Cerebellar cortex (tissue), 1 donor: Measurements from ENCODE around the gene HS3ST2.
A peak's percentile ranks its signal among the peaks of the same experiment; 100 is the strongest.
"Not testable (repeated sequence)": the region's sequence is repeated elsewhere in the genome, so short reads cannot be mapped to it uniquely, and the experiment has no call there.

Source experiments
- DNase-seq: peaks from one replicate; pipeline ENCODE4 v3.0.0-alpha.2; 2015; ENCODE audit warnings: low spot score

HS3ST2 gene

DNA sequence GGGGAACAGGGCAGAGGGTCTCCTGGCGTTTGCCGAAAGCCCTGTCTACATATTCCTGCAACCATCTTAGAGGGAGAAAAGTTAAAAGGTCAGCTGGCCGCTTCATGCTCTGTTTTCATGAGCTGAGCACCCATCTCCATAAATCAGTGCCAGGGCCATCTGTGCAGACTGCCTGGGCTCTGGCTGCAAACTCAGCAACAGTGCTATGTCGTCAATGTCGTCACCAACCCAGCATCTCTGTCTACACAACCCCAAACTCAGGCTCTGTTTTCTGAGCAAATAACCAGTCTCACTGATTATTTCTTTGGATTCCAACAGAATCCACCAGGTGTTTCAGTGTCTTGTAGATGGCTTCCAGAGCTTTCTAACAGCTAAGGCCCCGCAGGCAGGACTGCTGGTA, 65.0 kb downstream of the HS3ST2 start:
- DNase-seq: no peak

DNA sequence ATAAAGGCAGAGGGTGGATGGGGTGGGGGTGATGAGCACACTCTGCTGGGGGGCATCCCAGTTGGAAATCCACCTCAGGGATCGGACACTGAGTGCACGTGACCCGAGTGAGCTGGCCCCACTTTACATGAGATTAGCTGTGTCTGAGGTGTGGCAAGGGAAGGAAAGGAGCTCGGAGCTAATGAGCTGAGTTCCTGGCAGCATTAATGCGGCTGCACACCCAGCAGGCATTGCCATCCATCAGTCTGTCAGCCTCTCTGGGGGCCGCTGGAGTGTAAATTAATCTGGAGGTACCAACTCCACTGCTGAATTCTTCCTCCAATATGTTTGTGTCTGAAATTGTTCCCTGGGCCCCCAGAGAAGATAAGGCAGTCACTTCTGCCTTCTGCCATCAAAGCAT, 65.5 kb downstream of the HS3ST2 start:
- no peak for DNase-seq

DNA sequence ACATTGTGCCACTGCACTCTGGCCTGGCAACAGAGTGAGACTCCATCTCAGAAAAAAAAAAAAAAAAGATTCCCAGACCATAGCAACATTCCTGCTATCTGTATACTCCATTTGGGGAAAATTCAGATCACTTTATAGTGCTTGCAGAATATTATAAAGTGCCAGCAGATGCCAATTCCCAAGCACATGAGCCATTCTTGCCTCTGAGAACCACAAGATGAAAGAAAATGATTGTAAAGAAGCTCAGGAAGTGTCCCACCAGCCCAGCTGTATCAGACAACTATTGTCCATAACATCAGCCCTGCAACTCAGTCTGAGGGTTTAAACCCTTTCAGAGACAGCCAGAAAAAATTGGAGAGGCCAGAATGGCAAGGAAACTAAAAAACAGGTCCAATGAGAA, 69.0 kb downstream of the HS3ST2 start:
- no peak for DNase-seq

DNA sequence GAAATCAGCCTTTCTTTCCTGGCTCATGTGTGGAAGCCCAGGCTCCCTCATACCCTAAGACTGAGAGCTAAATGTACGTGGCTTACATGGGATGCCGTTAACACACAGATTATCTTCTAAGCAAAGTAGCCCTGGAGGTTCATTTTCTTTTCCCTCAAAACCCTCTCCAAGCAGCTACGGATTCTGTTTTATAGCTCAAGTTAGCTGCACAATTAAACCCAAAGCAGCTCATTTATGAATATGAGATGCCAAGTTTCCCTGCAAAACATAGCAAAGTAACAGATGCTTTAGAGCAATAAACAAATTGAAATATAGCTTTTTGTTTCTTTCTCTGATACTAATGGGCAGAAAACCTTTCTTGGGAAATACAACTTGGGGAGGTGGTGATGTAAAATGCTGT, 72.0 kb downstream of the HS3ST2 start:
- DNase-seq: no peak

DNA sequence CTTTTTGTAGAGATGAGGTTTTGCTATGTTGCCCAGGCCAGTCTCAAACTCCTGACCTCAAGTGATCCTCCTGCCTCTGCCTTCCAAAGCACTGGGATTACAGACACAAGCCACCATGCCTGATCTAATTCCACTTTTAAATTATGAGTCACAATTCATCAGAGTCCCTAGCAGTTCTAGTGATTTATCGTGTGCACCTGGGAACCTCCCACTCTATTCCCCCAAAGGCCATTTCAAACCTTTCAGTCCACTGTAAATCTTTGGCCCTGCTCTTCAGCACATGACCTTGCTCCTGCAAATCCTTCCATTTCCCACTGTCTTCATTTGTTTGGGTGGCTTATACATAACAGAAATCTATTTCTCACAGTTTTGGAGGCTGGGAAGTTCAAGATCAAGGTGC, 73.0 kb downstream of the HS3ST2 start:
- no peak for DNase-seq

DNA sequence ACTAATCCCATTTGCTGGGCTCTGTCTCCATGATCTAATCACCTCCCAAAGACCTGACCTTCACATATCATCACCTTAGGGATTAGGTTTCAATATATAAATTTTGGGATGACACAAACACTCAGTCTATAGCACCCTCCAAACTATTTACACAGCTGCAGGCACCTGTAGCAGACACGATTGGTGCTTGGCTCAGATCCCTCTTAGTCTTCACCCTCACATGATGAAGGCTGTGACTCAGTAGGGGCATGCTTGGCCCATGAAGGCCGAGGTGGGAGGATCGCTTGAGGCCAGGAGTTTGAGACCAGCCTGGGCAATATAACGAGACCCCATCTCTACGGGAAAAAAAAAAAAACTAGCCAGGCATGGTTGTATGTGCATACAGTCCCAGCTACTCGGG, 73.5 kb downstream of the HS3ST2 start:
- DNase-seq: no peak

DNA sequence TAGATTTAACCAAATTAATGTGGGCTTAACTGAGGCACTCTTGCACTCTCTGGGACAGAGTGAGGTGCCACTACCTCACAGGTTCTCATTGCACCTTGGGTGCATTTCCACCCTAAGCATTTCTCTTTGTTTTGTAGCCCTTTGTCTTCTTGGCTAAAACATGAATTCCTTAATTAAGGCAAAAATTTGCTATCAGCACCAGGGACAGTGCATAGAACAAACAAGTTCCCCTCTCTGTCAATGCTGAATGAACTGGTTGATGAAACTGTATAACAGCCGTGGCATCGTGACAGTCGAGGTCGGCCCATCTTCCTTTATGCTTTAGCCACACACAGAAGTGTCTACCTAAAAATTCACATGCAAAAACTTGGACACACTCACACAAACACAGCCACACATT, 74.8 kb downstream of the HS3ST2 start:
- DNase-seq: no peak

DNA sequence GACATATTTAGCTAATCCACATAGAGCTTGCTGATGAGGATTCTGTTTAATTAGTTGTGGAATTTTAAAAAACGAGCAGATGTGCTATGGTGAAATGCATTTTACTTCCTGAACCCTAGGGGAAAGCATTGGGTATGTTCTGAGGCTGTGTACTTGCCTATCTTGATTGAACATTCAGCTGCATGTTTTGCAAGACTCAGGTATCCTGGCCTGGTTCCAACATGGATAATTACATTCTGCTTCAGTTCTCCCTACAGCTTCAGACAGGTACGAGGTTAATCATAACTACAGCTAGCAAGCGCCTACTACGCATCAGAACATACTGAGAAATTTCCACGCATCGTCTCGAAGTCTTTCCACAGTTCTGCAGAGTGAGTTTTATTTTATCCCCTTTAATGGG, 77.0 kb downstream of the HS3ST2 start:
- DNase-seq: no peak

DNA sequence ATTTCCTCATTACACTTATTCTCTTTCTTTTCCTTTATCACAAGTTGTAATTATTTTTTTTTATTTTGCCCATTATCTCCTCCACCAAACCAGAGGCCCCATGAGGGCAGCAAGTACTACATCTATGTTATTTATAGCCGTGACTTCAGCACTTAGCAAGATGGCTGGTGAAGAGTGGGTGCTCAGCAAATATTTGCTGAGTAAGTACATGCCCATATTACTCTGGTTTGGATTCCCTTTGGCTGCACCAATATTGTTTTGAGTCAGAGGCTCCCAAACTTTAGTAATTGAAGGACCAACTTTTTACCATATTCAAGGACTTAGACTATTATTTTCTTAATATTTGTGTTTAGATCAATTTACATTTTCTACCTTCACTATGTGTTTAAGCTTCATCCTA, 83.2 kb downstream of the HS3ST2 start:
- DNase-seq: no peak

DNA sequence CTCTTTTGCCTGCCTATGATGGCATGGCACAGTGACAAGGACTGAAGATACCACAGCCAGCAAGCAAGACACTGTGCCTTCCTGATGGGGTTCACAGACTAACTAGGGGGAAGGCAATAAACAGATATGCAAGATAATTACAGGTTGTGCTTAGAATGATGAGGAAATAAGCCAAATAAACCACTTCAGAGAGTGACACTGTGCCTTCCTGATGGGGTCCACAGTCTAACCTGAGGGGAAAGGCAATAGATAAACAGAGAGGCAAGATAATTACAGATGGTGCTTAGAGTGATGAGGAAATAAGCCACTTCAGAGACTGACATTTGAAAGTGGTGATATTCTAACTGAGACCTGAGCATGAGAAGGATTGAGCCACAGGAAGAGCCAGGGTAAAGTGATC, 84.2 kb downstream of the HS3ST2 start:
- no peak for DNase-seq

DNA sequence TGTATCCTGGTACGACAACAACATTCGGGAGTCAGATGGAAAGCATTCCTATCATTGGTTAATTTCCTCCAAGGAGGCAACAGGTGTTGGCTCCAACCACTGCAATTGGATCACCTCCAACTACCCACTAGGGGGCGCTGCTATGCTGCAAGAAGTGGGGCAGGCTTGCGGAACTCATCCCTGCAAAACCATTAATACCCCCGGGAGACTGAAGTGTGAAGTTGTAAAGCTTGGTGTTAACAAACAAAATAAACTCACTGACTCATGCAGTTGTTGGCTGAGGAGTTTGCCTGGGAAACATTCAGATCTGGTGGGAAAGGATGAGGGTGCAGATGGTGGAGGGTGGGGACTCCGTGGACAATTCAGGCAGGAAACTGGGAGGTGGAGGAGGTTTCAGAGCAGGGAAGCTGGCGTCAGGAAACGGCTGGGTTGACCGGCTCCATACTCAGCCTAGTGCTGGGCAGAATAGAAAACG, 84.9 kb downstream of the HS3ST2 start:
- peak; percentile 51 for DNase-seq

DNA sequence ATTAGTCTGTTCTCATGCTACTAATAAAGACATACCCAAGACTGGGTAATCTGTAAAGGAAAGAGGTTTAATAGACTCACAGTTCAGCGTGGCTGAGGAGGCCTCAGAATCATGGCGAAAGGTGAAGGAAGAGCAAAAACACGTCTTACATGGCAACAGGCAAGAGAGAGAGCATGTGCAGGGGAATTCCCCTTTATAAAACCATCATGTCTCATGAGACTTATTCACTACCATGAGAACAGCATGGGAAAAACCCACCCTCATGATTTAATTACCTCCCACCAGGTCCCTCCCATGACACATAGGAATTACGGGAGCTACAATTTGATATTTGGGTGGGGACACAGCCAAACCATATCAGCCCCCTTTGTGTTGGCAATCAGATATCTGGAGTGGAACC, 85.6 kb downstream of the HS3ST2 start:
- DNase-seq: not testable (repeated sequence)

DNA sequence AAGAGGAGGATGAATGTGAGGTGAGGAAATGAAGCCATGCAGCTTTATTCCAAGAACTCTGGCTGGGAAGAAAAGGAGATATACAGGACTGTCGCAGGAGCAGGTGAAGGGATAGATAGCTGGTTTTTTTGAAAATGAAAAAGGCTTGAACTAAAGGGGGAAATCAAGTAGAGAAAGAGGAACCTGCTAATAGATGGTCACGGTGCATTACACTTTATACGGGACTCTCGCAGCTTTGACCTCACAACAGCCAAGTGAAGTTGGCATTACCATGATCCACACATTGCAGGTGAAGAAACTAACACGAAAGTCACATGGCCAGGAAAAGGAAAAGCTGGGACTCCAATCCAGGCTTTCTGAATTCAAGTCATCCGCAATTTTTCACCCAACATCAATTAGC, 86.9 kb downstream of the HS3ST2 start:
- no peak for DNase-seq

DNA sequence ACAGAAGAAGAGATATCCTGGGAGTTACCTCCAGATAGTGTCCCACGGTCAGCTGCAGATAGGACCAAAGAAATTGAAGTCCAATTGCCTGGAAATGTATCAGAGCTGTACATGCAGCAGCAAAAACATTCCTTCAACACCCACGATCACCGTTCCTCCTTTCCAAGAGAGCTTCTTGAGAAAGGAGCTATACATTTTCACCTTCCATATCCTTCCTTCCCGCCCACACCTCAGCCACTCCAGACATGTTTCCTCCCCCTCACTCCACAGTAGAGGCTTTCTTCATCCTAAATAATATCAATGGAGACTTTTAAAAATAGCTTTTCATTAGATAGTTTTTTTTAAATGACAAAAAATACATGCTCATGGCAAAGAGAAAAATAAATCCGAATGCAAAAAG, 87.6 kb downstream of the HS3ST2 start:
- no peak for DNase-seq

DNA sequence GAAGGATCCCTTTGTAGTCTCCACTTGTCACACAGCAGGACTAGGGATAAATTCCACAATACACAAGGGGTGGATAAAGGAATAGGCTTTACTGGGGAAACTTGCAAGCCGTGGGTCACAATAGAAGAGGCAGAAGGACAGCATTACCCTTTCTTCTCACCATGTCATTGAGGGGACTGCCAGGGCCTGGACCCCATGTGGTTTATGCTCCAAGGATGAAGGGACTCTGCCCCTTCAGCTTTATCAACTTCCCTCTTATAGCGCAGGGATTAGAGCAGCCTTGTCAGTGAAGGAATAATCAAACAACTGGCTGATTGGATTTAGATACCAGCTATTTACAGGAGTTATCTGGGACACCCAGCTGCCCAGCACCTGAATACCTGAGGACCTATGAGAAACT, 89.8 kb downstream of the HS3ST2 start:
- no peak for DNase-seq

DNA sequence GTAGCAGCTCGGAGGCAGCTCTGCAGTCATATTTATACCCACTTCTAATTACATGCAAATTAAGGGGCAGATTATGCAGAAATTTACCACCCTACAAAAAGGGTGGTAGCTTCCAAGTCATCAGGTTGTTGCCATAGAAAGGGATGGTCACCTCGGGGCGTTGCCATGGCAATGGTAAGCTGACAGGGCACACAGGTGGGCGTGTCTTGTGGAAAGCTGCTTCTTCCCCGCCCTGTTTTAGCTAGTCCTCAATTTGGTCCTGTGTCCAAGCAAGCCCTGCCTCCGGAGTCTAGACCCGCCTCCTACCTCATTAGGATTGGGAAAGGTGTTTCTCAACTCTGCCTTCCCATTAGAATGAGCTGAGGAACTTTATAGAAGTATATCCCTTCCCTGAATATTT, 98.7 kb downstream of the HS3ST2 start:
- no peak for DNase-seq

DNA sequence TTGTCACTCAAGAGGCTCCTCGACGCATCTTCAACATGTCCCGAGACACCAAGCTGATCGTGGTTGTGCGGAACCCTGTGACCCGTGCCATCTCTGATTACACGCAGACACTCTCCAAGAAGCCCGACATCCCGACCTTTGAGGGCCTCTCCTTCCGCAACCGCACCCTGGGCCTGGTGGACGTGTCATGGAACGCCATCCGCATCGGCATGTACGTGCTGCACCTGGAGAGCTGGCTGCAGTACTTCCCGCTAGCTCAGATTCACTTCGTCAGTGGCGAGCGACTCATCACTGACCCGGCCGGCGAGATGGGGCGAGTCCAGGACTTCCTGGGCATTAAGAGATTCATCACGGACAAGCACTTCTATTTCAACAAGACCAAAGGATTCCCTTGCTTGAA, 101.0 kb downstream of the HS3ST2 start:
- no peak for DNase-seq

DNA sequence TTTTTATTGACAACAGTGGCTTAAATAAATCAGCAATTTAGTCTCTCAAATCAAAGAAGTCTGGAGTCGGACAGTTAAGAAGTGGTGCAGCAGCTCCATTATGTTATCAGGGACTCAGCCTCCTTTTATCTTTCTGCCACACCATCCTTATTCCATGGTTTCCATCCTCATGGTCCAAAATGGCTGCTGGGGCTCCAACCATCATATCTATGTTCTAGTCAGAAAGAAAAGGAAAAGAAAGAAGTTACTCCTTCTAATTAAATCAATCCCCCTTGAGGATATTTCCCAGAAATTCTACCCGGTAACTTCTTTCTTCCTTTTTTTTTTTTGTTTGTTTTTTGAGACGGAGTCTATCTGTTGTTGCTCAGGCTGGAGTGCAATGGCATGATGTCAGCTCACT, 109.5 kb downstream of the HS3ST2 start:
- no peak for DNase-seq

DNA sequence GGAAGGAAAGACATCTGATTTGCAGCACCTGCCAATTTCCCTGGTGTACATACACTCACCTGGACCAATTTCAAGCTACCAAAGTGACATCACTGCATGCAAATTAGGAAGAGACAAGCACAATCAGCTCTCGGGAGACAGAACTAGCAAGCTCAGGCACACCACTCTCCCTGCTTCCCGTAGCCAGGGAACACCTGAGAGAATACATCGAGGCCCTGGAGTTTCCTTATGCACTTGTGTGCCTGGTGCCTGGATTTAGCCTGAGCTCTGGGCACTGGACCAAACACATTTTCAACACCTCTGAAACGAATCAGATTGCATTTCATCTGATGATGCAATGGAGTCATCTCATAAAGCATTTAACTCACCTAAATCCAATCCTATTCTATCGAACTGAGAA, 110.5 kb downstream of the HS3ST2 start:
- no peak for DNase-seq

DNA sequence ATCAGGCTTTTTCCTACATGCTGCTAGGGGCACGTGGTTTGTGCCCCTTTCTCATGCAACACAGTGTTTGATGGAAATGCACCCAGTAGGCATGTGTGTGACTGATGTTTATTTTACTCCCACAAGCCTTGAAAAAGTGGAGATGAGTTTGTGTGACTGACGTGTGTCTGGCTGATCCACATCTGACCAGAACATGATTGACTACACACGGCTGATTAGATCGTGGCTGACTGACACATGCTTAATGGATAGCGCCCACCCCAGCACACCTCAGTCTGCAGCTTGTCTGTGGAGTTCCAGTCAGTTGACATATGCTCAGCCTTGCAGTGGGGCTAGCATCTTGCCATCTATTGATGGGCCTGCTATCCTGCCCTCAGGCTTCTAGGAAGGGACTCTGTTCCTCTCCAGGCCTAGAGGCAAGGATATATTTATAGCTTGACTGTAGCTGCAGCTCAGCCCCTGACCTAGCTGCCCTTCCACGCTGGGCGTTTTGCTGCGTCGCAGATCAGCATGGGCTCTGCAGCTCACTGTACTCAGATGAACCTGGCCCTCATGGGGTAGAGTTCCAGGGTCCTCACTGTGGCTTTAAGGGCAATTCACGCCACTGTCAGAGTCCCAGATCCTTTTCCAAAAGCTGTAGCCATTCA, 112.3 kb downstream of the HS3ST2 start:
- no peak for DNase-seq

DNA sequence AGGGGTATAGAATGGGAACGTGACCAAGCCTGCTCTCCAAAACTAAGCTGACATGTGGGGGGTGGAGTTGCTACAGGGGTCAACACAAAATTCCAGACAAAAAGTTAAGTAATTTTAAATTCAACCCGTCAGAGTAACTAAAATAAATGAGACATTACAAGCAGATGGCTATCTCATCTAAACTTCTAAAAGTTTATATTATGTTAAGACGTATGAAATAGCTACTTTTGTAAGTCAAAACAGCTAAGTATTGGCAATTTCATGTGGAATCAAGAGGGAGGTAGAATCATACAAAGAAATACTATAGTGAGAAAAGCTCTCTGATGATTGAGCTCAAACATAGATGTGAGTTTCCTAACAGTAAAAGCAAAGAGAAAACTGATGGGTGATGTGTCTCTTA, 113.3 kb downstream of the HS3ST2 start:
- DNase-seq: no peak

DNA sequence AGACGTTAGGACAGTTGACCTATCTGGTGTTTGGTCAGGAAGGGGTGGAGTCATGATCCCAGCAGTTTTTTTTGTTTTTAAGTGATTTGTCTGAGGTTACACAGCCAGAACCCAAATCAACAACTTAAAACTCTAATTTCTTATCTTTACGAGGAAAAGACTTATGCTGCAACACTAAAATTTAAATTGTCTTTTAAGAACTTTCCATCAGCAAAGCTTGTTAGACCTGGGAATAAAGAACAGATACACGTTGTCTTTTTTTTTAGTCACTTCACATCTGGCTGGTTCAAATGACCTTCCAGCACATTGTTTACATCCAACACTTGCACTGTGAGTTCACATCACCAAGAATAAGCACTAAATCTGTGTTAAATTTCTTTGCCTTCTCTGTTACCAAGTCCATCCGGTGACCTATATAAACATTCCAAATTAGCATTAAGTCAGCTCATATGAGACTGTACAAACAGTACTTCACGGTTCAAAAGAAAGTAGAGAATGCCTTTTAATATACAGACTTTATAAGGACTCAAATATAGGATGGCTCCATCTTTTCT, 115.0 kb downstream of the HS3ST2 start:
- no peak for DNase-seq

DNA sequence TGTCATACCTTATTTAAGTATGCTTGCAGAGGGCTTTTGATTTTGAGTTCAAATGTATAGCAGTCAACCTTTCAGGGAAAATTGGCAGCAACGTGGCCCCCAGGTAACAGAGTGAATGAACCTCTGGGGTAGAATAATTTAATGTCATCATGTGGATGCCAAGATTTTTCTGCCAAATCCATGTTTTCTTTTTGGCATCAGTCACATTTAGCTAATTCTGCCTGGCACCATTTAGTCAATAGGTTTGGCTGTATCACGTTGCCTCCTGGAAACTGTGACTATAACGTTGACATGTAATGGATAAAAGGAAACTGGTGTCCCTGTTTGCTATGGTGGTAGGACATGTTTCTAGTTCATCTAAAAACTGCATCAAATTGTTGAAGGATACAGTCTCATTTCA, 115.5 kb downstream of the HS3ST2 start:
- DNase-seq: no peak

DNA sequence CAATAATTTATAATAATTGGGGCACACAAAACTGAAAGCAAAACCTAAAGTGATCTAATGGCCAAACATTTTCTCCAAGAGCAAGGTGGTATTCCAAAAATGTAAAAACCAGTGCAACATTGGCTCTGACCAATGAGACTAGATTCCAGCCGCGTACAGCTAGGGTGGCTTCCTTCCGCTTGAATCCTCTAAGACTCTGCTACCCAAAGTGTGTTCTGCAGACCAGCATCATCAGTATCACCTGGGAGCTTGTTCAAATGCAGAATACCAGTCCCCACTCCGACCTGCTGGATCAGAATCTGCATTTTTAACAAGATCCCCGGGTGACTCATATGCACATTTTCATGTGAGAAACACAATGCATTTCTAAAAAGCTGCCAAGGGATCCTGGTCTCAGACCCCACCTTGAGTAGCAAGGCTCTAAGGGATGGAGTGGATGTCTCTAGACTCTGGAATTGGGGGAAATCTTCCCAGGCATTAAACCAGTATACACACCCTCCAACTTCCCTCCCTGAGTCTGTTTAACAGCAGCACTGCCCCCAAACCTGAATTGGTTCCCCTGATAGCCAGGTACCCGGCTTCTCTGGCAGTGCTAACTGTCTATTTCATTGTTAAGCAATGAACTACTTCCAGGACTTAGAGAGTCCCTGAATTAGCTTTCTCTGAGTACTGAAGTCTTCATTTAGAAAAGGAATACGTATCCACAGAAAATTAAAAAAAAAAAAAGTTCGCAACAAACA, 118.2 kb downstream of the HS3ST2 start:
- no peak for DNase-seq
